Left hindlimb (tissue), 1 donor: ENCODE measurements around the gene CD274.
"Not testable (repeated sequence)": the region's sequence is repeated elsewhere in the genome, so short reads cannot be mapped to it uniquely, and the experiment has no call there.

Experiments
- DNase-seq: peaks from one replicate; pipeline ENCODE4 v3.0.0-alpha.2; 2018

CD274 gene

DNA sequence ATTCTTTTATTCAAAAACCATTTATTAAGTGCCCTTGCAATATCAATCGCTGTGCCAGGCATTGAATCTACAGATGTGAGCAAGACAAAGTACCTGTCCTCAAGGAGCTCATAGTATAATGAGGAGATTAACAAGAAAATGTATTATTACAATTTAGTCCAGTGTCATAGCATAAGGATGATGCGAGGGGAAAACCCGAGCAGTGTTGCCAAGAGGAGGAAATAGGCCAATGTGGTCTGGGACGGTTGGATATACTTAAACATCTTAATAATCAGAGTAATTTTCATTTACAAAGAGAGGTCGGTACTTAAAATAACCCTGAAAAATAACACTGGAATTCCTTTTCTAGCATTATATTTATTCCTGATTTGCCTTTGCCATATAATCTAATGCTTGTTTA lies 18.5 kb downstream of the CD274 start:
- DNase-seq, result no peak

DNA sequence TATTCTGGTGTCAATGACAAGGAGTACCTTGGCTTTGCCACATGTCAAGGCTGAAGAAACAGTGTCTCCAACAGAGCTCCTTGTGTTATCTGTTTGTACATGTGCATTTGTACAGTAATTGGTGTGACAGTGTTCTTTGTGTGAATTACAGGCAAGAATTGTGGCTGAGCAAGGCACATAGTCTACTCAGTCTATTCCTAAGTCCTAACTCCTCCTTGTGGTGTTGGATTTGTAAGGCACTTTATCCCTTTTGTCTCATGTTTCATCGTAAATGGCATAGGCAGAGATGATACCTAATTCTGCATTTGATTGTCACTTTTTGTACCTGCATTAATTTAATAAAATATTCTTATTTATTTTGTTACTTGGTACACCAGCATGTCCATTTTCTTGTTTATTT lies 19.8 kb downstream of the CD274 start:
- DNase-seq, result no peak

DNA sequence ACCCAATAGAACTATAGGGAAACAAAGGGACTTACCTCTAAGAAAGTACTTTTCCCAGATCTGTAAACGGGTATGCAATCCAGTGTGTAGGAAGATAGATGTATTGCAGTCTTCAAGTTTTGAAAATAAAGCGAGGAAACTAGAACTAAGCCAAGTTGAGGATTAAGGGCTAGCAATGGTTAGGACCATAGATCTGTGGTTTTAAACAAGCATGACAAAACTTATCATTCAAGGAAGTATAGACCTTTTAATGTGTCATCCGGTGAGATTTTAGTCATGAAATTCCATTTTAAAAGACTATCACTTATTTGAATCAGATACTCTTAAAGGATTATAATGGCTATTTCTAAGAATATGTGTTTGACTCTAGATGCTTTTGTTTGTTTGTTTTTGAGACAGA lies 20.5 kb downstream of the CD274 start:
- DNase-seq, result no peak

DNA sequence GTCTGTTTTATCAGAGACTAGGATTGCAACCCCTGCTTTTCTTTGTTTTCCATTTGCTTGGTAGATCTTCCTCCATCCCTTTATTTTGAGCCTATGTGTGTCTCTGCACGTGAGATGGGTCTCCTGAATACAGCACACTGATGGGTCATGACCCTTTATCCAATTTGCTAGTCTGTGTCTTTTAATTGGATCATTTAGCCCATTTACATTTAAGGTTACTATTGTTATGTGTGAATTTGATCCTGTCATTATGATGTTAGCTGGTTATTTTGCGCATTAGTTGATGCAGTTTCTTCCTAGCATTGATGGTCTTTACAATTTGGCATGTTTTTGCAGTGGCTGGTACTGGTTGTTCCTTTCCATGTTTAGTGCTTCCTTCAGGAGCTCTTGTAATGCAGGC lies 25.3 kb downstream of the CD274 start:
- not testable (repeated sequence) for DNase-seq

DNA sequence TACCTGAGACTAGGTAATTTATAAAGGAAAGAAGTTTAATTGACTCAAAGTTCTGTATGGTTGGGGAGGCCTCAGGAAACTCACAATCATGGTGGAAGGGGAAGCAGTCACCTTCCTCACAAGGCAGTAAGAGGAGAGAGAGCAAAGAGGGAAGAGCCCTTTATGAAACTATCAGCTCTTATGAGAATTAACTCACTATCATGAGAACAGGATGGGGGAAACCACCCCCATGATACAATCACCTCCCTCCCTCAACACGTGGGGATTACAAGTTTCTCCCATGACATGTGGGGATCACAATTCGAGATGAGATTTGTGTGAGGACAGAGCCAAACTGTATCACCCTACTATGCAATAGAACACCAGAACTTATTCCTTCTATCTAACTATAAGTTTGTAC lies 27.9 kb downstream of the CD274 start:
- no peak for DNase-seq

DNA sequence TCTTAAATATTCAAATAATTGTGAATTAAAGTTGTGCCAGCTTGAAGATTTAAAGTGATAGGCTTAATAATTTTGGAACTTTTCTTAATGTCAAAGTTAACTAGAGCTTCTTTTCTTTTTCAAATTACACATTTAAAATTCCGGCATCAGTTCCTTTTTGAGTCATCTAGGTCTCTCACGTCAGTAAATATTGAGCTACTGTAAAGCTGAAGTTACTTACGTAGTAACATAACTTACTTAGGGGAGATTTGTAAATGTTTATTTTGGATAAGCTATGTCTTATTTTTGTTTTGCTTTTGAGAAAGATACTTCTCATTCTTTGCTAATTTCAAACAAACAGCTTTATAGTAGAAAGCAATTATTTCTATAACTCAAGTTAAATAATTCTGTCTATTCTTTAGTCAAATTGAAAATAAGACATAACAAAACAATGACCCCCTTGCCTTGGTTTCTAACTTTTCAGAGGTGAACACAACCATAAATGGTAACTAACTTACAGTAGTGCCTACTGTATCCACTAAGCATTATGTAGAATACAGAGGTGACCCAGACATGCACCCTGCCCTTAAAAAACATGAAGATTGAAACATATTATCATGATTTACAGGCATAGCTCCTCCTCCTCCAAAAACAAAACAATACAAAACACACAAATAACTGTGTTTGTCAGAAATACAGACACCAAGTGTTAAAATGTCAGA lies 29.8 kb downstream of the CD274 start:
- no peak for DNase-seq

DNA sequence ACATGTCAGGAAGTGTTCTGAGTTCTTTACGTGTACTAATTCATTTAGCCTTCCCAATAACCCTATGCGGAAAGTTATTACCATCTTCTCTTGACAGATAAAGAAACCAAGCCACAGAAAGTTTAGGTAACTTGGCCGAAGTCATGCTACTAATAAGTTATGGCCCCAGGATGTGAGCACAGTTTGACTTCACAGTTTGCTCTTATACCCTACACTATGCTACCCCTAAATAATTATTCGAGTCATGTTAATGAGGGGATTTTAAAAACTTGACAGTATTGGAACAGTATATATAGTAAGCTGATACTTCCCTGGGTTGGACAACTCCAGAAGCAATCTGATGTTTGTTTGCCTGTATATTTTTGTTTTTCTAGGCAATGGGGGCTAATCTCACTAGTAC lies 30.6 kb downstream of the CD274 start:
- no peak for DNase-seq

DNA sequence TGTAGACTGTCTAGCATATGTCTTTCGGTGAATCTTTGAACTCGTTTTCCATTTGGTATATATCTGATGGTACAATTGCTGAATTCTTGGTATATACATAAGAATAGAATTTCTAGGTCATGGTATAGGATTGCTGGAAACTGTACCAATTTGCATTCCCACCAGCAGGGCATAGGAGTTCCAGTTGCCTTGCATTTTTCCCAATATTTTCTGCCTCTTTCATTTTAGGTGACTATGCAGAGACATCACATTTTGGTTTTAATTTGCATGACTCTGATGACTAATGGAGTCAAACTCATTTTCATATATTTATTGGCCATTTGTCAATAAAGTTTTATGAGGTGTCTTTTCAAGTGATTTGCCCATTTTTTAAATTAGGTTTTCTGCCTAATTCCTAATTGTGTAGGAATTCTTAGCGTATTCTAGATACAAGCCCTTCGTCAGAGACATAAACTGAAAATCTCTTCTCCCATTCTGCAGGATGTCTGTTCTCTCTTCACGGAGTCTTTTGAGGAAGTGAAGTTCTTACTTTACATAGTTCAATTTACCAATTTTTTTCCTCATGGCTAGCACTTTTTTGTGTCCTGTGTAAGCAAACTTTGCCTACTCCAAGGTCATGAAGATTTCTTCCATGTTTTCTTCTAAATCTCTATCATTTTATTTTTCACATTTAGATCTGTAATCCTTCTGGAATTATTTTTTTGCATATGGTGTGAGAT lies 31.1 kb downstream of the CD274 start:
- DNase-seq, result no peak

DNA sequence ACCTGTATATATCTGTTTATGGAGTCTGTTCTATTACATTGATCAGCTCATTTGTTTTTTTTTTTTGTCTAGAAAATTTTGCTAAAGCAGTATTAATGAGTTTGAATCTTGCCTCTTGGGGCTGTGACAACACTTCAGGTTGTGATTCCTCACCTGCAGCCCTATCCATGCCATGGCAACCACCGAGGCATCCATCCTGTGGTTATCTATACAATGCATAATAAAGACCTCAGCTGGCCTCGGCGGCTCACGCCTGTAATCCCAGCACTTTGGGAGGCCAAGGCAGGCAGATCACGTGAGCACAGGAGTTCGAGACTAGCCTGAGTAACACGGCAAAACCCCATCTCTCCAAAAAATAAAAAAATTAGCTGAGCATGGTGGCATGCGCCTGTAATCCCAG lies 31.9 kb downstream of the CD274 start:
- DNase-seq, result no peak

DNA sequence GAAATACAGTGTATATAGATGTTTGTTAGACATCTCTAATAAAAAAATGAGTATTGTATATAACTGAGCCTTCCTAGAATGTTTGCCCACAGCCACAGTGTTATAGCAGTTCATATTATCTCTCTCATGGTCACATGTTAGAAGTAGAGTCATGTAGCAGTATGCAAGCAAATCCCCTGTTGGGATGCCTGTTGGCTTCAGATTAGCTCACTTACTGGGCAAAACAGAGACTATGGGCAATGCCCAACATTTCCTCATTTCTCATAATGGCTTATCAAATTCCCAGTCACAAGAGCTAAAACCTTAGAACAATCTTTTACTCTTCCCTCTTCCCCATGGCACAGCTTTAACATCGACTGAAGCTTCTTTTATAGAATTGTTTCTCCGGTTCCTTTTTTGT lies 33.0 kb downstream of the CD274 start:
- no peak for DNase-seq

DNA sequence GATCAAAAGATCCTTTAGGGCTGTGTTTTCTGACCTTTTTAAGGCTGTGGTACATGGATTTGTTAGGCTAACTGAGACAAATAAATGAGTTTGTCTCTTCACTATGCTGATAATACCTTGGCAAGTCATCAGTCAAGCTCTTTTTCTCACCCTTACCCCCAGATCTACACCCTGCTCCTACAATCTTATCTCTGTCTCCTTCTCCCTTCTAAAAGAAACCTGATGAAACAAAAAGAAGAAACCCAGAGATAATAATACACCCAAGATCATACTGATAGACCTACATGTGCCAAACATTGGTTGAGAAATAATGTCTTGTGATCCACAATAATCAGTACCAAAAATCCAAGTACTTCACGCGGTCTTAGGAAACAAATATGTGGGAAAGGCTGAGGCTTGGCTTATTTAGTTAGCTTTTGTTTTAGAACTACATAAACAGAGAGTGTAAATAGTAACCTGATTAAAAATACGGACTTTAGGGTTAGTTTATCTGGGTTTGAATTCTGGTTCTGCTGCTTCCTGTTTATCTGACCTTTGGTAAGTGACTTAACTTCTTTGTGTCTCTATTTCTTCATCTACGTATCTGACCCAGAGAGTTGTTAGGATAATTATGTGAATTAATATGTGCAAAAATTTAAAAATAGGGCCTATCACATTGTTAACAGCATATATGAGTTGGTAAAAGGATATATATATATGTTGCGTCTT lies 35.2 kb downstream of the CD274 start:
- no peak for DNase-seq

DNA sequence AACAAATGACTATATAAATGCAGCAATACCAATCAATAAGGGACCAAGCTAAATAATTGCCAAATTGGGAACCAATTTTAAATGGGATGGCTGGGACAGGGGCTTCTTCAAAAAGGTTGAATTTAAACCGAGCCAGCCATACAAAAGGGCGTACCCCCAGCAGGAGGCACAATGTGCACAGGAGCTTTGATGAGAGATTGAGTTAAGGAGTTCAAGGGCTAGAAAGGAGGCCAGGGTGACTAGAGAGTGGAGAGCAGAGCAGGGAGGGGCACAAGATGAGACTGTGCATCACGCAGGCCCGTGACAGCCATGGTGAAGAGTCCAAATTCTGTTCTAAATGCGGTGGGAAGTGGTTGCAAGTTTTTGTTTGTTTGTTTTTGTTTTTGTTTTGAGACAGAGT lies 36.6 kb downstream of the CD274 start:
- DNase-seq, result no peak

DNA sequence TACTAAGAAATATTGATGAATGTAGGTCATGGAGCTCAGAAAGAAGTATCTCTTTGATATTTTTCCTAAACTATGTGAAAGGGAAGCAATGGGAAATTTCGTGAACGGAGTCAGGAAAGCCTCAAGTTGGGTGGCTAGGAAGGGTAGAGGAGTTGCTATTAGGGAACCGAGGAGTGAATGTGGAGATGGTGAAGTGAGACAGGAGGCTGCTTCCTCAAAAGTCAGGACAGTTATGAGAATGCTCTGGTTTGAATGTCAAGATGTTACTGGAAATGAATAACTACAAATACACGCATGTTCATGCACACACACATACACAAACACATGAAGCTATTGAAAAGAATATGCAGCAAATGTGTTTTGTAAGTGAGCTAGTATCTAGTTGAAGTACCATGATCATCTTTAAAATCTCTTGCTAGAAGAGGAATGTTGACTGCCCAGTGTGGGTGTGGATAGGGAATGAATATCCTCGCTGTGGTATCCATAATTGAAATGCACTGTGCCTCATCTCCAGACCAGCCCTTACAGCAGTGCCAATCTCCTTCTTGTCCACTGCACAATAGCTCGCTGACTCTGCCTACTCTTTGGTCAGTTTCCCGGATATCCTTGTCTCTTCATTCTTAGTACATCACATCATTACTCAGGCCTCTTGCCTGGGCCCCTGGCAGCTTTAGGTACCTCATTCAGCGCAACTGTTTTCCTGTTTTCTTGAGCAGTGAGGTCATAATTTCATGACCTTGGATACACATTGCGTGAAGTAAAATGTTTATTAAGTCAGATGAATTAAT lies 38.1 kb downstream of the CD274 start:
- no peak for DNase-seq

DNA sequence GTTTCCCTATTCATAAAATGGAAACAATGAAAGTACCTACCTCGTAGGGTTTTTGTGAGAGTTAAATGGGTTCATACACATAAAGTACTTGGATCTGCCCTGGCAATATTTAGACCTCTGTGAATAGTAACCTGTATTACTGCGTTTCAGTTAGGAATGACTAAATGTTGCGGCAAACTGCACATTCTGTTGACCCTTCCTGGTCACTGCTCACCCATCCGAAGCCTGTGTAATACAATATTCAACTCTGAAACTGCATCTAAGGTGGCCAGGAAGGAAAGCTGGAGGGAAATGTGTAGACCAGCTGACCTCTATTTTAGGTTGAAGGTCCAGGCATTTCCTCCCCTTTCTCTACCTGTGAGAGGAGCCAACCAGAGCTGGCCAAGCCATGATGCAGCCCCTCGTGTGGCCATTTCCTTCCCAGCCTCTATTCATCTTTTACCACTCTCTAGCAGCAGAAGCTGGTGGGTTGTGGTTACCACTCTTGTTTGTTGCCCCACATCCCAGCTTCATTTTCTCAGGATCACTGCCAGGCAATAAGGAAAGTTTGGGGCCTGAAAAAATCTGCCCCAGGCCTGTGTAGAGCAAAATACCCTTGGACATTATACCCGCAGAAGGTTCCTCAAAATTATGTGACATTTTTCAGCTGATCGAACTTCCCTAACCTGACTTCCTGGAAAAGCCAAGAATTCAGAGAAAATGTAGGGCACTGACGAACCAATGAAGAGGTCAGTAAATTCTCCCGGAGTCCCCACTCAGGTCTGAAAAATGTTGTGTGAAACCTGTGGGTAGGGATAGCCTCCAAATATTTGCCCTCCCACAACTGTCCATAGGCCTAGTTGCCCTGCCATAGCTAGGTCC lies 39.5 kb downstream of the CD274 start:
- DNase-seq, result no peak

DNA sequence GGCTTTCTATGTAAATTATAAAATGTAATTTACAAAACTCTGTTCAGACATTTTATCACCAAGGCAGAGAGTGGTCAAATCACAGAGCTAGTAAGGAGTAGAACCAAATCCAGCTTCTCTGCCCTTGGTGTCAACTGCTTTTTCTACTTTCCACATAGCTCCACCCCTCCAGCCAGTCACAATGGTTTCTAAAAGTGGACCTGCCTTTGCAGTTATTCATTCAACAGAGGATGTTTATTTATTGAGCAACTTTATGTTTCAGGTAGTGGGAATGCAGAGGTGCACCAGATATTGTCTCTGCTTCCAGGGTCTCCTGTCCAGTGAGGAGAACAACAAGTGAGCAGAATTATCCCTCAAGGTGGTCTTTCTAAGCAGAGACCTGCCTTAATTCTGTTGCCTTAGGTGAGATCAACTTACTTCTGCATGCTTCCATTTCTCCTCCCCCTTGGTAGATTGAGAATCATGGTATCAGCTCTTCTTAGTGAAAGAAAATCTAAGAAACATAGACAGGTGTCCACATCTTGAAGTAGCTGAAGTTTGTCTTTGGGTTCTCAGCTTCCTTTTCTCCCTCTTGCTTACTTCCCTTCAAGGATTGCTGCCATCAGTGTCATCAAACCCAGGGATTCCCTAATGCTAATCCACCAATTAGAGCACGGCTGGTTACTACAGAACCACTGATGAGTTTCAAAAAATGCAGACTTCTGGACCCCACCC lies 42.8 kb downstream of the CD274 start:
- no peak for DNase-seq

DNA sequence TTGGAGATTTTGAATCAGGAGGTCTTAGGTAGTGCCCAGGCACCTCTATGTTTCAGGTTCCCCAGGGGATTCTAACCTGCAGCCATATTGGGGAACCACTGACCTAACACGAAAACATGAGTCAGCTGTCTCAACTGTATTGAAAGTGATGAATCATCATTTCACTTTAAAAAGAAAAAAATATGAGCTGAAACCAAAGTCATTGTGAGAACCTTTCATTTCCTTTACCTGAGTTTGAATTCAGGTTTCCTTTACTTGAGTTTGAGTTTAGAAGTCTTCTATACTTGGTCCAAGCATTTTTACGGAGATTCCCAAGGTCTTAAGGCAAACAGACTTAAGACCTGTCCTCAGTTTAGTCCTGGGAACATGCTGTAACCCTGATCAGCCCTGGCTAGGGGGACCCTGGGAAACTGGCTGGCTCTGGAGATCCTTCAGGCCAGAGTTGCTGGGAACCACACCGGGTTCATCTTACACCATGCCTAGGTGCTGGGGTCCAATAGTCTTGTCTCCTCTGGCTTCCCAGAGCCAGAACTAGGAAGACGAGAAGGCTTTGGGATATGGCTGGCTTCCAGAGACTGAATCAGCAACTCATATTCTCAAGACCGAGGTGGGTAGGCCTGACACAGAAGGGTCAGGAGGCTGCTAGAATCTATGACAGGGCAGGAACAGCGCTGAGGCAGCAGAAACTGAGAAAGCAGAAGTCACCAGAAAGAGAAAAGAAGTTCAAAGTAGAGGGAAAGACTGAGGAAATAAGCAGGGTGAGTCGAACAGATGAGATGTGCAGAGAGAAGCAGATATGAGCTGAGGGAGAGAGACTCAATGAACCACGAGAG lies 43.6 kb downstream of the CD274 start:
- DNase-seq, result no peak

DNA sequence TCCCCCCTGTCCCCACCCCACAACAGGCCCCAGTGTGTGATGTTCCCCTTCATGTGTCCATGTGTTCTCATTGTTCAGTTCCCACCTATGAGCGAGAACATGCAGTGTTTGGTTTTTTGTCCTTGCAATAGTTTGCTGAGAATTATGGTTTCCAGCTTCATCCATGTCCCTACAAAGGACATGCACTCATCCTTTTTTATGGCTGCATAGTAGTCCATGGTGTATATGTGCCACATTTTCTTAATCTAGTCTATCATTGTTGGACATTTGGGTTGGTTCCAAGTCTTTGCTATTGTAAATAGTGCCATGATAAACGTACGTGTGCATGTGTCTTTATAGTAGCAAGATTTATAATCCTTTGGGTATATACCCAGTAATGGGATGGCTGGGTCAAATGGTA lies 44.4 kb downstream of the CD274 start:
- DNase-seq, result not testable (repeated sequence)

DNA sequence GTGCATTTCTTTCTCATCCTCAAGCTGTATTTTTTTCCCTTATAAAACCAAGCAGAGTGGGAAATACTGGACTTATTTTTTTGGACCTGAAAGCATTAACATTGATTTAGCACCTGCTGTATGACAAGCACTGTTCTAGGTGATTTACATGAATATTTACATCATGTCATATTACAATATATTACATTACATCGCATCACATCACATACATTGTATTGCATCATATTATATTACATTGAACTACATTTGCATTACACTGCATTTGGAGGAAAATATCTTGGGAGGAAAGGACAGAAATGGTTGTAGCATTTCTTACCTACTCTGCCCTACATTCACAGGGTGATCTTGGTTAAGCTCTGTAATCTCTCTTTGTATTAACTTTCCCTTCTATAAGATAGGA lies 48.8 kb downstream of the CD274 start:
- no peak for DNase-seq

DNA sequence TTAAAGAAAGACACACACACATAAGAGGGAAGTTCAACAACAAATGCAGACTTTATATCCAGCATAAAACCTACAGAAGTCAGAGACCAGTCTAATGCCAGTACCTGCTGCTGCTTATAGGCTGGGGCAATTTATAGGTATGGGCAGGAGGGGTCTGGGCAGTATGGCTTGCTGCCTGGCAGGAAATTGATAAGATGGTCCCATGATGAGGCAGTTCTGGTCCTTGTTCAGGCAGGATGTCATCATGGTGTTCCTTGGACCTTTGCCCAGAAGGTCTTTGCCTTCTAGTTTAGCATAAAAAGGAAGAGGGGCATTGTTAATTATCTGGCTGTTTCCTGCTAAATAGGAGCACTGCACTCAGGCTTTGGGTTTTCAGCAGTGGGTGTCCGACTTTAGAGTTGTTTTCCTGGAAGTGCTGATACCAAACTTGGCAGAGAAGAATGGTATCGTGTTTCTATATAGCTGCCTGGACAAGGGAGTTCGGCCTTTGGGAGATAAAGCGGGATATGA lies 49.6 kb downstream of the CD274 start:
- DNase-seq, result no peak

DNA sequence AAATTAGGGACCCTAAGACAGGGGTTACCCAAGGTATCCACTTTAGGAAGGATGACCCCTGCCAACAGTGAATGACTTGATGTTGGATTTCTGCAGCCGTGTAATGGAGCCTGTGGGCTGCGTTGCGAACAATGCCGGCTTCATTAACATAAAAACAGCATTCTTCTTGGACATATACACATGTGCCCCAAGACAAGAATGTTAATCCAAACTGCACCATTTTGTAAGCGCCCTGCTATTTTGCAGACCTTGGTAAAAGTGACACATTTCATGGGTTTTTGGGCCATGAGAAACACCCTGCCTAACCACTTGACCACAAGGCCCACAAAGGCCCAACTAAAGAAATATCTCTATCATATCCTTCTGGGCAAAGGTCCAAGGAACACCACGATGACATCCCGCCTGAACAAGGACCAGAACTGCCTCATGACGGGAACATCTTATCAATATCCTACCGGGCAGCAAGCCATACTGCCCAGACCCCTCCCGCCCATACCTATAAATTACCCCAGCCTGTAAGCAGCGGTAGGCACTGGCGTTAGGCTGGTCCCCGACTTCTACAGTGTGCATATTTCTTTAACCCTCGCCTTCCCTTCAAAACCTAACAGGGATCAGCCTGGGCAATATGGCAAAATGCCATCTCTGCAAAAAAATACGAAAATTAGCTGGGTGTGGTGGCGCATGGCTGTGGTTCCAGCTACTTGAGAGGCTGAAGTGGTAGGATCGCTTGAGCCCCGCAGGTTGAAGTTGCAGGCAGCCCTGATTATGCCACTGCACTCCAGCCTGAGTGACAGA lies 50.3 kb downstream of the CD274 start:
- DNase-seq, result no peak
